HepG2 (cell line): ENCODE results near the gene HSPA1L. TPM values are rescaled to one million over a fixed set of nuclear protein-coding genes. Genes with fewer than 3 reads are reported as not detected.
A peak's percentile ranks its signal among the peaks of the same experiment; 100 is the strongest.

Experiments
- ADNP ChIP-seq: sonication (generic); formaldehyde crosslinking; IDR thresholded peaks from 2 replicates; pipeline ENCODE4 v1.4.0; 2020; ENCODE audit warnings: missing genetic modification reagents
- CEBPG ChIP-seq: IDR thresholded peaks from 2 replicates; pipeline ENCODE4 v1.6.1; 2016
- CHCHD3 ChIP-seq: sonication (generic); formaldehyde crosslinking; IDR thresholded peaks from 2 replicates; pipeline ENCODE4 v1.8.0; 2022; ENCODE audit warnings: mild to moderate bottlenecking, missing genetic modification reagents, moderate library complexity
- KDM5A ChIP-seq: fragments of 200-600 bp; sonication (generic); IDR thresholded peaks from 2 replicates; pipeline ENCODE4 v1.7.0; 2018; ENCODE audit warnings: antibody characterized with exemption, mild to moderate bottlenecking, low read length, borderline replicate concordance
- KMT2B ChIP-seq: IDR thresholded peaks from 2 replicates; pipeline ENCODE4 v1.6.1; 2016; ENCODE audit warnings: missing genetic modification reagents, missing compliant biosample characterization
- MAZ ChIP-seq, 2 experiments: sonication (generic) in 1 of 2; formaldehyde crosslinking in 1 of 2; IDR thresholded peaks; 2 replicates each; pipeline versions ENCODE4 v1.5.0 to v1.6.1; 2012 to 2020; ENCODE audit warnings: low read depth in 2 of 2, mild to moderate bottlenecking in 2 of 2, borderline replicate concordance in 1 of 2, improper control_type of control experiment in 1 of 2, low read length in 1 of 2, missing genetic modification reagents in 1 of 2, moderate library complexity in 1 of 2
- NR2F2 ChIP-seq: IDR thresholded peaks from 2 replicates; pipeline ENCODE4 v1.6.1; 2012; ENCODE audit warnings: low read depth, inconsistent platforms, borderline replicate concordance
- ONECUT2 ChIP-seq: sonication (generic); formaldehyde crosslinking; IDR thresholded peaks from 2 replicates; pipeline ENCODE4 v1.4.0; 2020; ENCODE audit warnings: missing genetic modification reagents
- PRPF4 ChIP-seq: fragments of 200-400 bp; formaldehyde crosslinking; IDR thresholded peaks from 2 replicates; pipeline ENCODE4 v1.6.1; 2016; ENCODE audit warnings: low read length, low read depth; ENCODE audit not compliant: poor library complexity, severe bottlenecking
- RARA ChIP-seq: IDR thresholded peaks from 2 replicates; pipeline ENCODE4 v1.6.1; 2016; ENCODE audit warnings: missing genetic modification reagents, missing compliant biosample characterization
- SOX5 ChIP-seq: IDR thresholded peaks from 2 replicates; pipeline ENCODE4 v1.6.1; 2016; ENCODE audit warnings: borderline replicate concordance
- SRF ChIP-seq: IDR thresholded peaks from 2 replicates; pipeline ENCODE4 v1.6.1; 2011; ENCODE audit warnings: mild to moderate bottlenecking, low read depth, low read length, moderate library complexity
- STAT5B ChIP-seq: sonication (generic); formaldehyde crosslinking; IDR thresholded peaks from 2 replicates; pipeline ENCODE4 v1.4.0; 2020; ENCODE audit warnings: missing genetic modification reagents
- TSC22D2 ChIP-seq: sonication (generic); formaldehyde crosslinking; IDR thresholded peaks from 2 replicates; pipeline ENCODE4 v1.5.1; 2020; ENCODE audit warnings: missing genetic modification reagents, mild to moderate bottlenecking, borderline replicate concordance
- ZKSCAN8 ChIP-seq: IDR thresholded peaks from 2 replicates; pipeline ENCODE4 v1.6.1; 2016; ENCODE audit warnings: borderline replicate concordance, missing genetic modification reagents, missing compliant biosample characterization
- ZNF567 ChIP-seq: sonication (generic); formaldehyde crosslinking; IDR thresholded peaks from 2 replicates; pipeline ENCODE4 v1.8.1; 2023; ENCODE audit warnings: mild to moderate bottlenecking, missing genetic modification reagents, borderline replicate concordance
- ZNF674 ChIP-seq: sonication (generic); formaldehyde crosslinking; IDR thresholded peaks from 2 replicates; pipeline ENCODE4 v1.5.0; 2020; ENCODE audit warnings: low read depth, mild to moderate bottlenecking, missing genetic modification reagents
- polyA plus RNA-seq, 8 experiments: library from polyadenylated mRNA; depleted of rRNA in 3 of 8; stranded (reverse) in 7 of 8; unstranded in 1 of 8; fragments of >200 nt; fragmentation: Illumina TruSeq in 4 of 8; extraction: Trizol in 4 of 8; gene quantifications; 2 replicates each; pipeline versions ENCODE4 v1.2.1 to v1.2.3, GENCODE V29; 2011 to 2016; ENCODE audit warnings: low read depth in 4 of 8, missing spikeins in 1 of 8, mixed read lengths in 1 of 8; ENCODE audit not compliant: insufficient read depth in 1 of 8
- total RNA-seq, 5 experiments: library from RNA; depleted of rRNA; stranded (reverse); fragments of >200 nt; fragmentation: Illumina TruSeq; extraction: Trizol; gene quantifications; 2 replicates each; pipeline ENCODE4 v1.2.3, GENCODE V29; 2016; ENCODE audit warnings: low read depth in 1 of 5
- TF ChIP-seq, protein P1 (sequence below): sonication (generic); formaldehyde crosslinking; IDR thresholded peaks from 2 replicates; pipeline ENCODE4 v1.8.0; 2022; ENCODE audit warnings: low read depth, missing genetic modification reagents
- TF ChIP-seq, protein P2 (sequence below): sonication (generic); formaldehyde crosslinking; IDR thresholded peaks from 2 replicates; pipeline ENCODE4 v1.4.0; 2020; ENCODE audit warnings: missing genetic modification reagents
- TF ChIP-seq, protein P3 (sequence below): sonication (generic); formaldehyde crosslinking; IDR thresholded peaks from 2 replicates; pipeline ENCODE4 v1.4.0; 2020; ENCODE audit warnings: missing genetic modification reagents
- TF ChIP-seq, protein P4 (sequence below): sonication (generic); formaldehyde crosslinking; IDR thresholded peaks from 2 replicates; pipeline ENCODE4 v1.4.0; 2020; ENCODE audit warnings: mild to moderate bottlenecking, missing genetic modification reagents

HSPA1L gene
- total and polyA plus RNA-seq, 2 of the 13 experiments (the other 11 are each of a cell fraction or from before 2014, with no cell fraction given): 0.55 to 1.0 TPM

DNA sequence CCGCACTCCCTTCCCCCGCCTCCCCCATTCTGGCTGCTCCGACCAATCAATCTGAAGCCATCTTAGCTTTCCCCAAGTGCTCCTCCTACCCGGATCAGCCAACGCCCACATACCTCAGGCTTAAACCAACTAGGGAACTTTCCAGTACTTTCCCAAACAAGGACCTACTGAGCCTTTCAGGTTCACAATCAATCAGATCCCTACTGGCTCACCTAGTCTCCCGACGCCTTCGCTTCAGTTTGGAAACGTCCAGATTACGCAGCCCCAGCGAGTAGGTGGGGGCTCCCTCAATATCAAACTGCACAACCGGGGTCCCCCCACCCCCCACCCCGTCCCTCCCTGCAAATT, 432 bp downstream of the HSPA1L start (continued):
- TF ChIP-seq MAZ (IDR thresholded peaks at IDR 0.05; ENCODE audit: borderline replicate concordance, low read depth, low read length): peak; percentile 67; the same call in 1 of the 2 replicates
- no peak for TF ChIP-seq MAZ (CRISPR knock-in tag; IDR thresholded peaks at IDR 0.05; ENCODE audit: low read depth)
- no peak for TF ChIP-seq STAT5B (CRISPR knock-in tag)
- TF ChIP-seq ZNF674 (CRISPR knock-in tag): no peak
- peak; percentile 11; the same call in 1 of the 2 replicates for TF ChIP-seq RARA (CRISPR knock-in tag)
- TF ChIP-seq, protein P1, sequence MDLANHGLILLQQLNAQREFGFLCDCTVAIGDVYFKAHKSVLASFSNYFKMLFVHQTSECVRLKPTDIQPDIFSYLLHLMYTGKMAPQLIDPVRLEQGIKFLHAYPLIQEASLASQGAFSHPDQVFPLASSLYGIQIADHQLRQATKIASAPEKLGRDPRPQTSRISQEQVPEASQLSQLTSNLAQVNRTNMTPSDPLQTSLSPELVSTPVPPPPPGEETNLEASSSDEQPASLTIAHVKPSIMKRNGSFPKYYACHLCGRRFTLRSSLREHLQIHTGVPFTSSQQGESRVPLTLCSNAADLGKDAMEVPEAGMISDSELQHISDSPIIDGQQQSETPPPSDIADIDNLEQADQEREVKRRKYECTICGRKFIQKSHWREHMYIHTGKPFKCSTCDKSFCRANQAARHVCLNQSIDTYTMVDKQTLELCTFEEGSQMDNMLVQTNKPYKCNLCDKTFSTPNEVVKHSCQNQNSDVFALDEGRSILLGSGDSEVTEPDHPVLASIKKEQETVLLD: no peak
- TF ChIP-seq SRF: peak; percentile 56; the same call in 1 of the 2 replicates
- TF ChIP-seq ZNF567 (CRISPR knock-in tag): no peak
- TF ChIP-seq TSC22D2 (CRISPR knock-in tag): no peak
- TF ChIP-seq CHCHD3 (CRISPR knock-in tag): no peak
- no peak for TF ChIP-seq ZKSCAN8 (CRISPR knock-in tag)
- TF ChIP-seq KDM5A: no peak; the same call in 1 of the 2 replicates
- TF ChIP-seq ADNP (CRISPR knock-in tag): no peak
- TF ChIP-seq ONECUT2: peak; percentile 35
- TF ChIP-seq, protein P2, sequence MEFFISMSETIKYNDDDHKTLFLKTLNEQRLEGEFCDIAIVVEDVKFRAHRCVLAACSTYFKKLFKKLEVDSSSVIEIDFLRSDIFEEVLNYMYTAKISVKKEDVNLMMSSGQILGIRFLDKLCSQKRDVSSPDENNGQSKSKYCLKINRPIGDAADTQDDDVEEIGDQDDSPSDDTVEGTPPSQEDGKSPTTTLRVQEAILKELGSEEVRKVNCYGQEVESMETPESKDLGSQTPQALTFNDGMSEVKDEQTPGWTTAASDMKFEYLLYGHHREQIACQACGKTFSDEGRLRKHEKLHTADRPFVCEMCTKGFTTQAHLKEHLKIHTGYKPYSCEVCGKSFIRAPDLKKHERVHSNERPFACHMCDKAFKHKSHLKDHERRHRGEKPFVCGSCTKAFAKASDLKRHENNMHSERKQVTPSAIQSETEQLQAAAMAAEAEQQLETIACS (CRISPR knock-in tag): no peak
- TF ChIP-seq NR2F2: no peak
- no peak for TF ChIP-seq PRPF4
- TF ChIP-seq KMT2B (CRISPR knock-in tag): no peak
- TF ChIP-seq, protein P3, sequence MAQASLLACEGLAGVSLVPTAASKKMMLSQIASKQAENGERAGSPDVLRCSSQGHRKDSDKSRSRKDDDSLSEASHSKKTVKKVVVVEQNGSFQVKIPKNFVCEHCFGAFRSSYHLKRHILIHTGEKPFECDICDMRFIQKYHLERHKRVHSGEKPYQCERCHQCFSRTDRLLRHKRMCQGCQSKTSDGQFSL (CRISPR knock-in tag): no peak
- TF ChIP-seq SOX5 (CRISPR knock-in tag): no peak
- no peak for TF ChIP-seq CEBPG
- TF ChIP-seq, protein P4, sequence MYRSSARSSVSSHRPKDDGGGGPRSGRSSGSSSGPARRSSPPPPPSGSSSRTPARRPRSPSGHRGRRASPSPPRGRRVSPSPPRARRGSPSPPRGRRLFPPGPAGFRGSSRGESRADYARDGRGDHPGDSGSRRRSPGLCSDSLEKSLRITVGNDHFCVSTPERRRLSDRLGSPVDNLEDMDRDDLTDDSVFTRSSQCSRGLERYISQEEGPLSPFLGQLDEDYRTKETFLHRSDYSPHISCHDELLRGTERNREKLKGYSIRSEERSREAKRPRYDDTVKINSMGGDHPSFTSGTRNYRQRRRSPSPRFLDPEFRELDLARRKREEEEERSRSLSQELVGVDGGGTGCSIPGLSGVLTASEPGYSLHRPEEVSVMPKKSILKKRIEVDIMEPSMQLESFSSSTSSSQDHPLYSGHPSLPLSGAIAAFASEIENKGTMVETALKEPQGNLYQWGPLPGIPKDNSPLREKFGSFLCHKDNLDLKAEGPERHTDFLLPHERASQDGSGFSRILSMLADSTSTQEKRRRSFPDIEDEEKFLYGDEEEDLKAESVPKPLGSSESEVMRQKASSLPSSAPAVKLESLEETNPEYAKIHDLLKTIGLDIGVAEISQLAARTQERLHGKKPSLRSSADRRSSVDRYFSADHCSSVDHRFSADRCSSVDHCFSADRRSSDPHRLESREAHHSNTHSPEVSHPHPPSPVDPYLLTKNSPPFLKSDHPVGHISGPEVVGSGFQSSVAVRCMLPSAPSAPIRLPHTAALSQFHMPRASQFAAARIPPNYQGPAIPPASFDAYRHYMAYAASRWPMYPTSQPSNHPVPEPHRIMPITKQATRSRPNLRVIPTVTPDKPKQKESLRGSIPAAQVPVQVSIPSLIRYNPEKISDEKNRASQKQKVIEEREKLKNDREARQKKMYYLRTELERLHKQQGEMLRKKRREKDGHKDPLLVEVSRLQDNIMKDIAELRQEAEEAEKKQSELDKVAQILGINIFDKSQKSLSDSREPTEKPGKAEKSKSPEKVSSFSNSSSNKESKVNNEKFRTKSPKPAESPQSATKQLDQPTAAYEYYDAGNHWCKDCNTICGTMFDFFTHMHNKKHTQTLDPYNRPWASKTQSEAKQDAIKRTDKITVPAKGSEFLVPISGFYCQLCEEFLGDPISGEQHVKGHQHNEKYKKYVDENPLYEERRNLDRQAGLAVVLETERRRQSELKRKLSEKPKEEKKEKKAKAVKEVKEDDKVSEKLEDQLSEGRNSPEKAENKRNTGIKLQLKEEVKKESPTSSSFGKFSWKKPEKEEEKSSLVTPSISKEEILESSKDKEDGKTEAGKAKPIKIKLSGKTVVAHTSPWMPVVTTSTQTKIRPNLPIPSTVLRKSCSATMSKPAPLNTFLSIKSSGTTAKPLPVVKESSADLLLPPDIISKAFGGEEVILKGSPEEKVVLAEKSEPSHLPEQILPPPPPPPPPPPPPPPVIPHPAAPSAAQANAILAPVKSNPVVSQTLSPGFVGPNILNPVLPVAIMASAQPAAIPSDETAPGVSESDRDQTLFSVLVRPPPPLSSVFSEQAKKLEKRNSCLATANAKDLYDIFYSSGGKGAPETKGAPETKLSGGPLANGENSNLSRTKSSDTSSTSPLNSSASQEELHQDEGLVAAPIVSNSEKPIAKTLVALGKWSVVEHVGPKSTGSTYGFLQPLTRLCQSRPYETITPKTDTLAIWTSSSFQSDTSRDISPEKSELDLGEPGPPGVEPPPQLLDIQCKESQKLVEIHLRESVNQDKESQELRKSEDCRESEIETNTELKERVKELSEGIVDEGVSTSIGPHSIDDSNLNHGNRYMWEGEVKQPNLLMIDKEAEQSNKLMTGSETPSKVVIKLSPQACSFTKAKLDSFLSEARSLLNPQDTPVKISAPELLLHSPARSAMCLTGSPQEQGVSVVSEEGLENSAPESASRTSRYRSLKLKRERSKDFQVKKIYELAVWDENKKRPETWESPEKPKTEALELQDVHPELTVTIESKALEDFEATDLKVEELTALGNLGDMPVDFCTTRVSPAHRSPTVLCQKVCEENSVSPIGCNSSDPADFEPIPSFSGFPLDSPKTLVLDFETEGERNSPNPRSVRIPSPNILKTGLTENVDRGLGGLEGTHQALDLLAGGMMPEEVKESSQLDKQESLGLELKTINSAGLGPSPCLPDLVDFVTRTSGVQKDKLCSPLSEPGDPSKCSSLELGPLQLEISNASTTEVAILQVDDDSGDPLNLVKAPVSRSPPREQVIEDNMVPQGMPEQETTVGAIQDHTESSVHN (CRISPR knock-in tag): no peak
